GM21619 (cell line): ENCODE results near the gene TIAM1.

ENCODE experiments used
- ATAC-seq: cut with Tn5 transposase; IDR thresholded peaks from one replicate; pipeline ENCODE4 v1.9.1; 2021; ENCODE audit not compliant: unreplicated experiment

TIAM1 gene

GRCh38 chr21:31103571-31104265 lies 240.3 kb downstream of the TIAM1 start:
- no peak for ATAC-seq

DNA sequence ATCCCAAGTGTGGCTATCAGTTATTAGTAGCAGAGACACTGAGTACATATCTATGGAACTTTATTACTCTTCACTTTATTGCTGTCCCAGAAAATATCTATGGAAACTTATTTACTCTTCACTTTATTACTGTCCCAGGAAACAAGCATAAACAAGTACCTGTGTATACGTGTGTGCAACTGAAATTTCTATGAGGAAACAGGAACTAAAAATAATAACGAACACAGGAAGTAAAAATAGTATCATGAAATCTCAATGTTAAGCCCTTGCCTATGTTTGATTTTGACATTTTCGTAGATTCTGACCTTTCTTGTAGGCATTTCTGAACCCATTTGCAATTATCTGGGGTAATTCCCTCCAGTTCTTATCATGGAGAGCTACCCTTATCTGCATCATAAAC lies 240.9 kb downstream of the TIAM1 start:
- no peak for ATAC-seq

- ATAC-seq = no peak
Measured at GRCh38 chr21:31099122-31099521, 244.9 kb downstream of the TIAM1 start.

DNA sequence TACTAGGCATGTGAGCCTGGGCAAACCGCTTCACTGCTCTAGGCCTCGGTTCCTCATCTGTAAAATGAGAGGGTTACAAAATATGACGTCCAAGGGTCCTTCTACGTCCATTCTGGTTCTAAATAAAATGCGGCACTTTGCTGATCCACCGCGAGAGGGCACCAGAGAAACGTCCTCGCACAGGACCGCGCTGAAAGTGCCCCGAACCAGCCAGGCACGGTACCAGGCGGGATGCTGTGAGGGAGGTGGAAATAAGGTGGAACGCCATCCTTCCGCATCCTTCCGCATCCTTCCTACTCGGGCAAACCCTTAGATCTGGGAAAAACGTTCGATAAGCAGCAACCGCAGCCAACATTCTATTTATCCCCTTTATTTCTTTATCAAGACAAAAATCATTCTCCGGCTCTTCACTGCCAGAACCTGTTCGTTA lies 245.5 kb downstream of the TIAM1 start:
- ATAC-seq = peak; percentile 54

DNA sequence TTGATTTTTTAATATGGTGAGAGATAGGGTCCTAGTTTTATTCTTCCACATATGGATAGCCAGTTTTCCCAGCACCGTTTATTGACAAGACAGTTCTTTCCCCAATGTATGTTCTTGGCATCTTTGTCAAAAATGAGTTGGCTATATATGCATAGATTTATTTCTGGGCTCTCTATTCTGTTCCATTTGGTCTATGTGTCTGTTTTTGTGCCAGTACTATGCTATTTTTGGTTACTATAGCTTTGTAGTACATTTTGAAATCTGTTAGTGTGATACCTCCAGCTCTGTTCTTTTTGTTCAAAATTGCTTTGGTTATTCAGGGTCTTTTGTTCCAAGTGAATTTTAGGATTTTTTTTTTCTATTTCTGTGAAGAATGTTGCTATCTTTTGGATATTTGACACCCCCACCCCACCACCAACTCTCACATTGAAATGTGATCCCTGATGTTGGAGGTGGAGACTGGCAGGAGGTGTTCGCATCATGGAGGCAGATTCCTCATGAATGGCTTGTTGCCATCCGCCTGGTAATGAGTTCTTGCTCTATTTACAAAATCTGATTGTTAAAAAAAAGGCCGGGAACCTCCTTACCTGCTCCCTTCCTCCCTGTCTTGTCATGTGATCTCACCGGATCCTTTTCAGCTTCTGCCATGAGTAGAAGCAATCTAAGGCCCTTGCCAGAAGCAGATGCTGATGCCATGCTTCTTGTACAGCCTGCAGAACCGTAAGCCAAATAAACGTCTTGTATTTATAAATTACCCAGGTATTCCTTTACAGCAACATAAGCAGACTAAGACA lies 251.0 kb downstream of the TIAM1 start:
- no peak for ATAC-seq

DNA sequence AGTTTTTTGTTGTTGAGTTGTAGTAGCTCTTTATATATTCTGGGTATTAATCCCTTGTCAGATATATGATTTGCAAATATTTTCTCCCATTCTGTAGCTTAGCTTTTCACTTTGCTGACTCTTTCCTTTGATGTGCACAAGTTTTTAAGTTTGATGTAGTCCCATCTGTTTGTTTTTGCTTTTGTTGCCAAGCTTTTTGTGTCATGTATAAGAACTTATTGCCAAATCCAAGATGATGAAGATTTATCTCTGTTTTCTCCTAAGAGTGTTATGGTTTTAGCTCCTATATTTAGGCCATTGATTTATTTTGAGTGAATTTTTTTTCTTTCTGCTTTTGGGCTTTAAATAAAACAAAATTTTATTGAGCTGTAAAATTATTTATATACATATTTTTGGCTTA lies 253.7 kb downstream of the TIAM1 start:
- no peak for ATAC-seq

DNA sequence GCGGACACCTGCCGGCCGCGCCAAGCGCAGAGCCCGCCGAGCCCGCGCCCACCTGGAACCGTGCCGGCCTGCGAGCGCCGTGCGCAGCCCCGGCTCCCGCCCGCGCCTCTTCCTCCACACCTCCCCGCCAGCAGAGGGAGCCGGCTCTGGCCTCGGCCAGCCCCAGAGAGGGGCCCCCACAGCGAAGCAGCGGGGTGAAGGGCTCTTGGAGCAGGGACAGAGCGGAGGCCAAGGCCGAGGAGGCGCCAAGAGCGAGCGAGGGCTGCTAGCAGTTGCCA lies 255.6 kb downstream of the TIAM1 start:
- no peak for ATAC-seq

DNA sequence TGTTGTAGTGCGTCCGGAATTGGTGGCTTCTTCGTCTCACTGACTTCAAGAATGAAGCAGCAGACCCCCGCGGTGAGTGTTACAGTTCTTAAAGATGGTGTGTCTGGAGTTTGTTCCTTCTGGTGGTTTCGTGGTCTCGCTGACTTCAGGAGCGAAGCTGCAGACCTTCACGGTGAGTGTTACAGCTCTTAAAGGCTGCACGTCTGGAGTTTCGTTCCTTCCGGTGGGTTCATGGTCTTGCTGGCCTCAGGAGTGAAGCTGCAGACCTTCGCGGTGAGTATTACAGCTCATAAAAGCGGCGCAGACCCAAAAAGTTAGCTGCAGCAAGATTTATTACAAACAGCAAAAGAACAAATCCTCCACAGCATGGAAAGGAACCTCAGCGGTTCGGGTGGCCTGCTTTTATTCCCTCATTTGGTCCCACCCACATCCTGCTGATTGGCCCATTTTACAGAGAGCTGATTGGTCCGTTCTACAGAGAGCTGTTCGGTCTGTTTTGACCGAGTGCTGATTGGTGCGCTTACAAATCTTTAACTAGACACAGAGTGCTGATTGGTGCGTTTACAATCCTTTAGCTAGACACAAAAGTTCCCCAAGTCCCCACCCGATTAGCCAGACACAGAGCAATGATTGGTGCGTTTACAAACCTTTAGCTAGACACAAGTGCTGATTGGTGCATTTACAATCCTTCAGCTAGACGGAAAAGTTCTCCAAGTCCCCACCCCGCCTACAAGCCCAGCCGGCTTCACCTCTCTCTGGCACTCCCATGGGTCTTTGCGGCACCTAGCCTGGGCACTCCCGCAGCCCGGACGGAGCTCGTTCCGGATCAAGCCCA lies 256.2 kb downstream of the TIAM1 start:
- ATAC-seq = no peak

- ATAC-seq = no peak
Measured at GRCh38 chr21:31084689-31085088, 259.4 kb downstream of the TIAM1 start.

- peak; percentile 70 for ATAC-seq
Measured at GRCh38 chr21:31078796-31079195, 265.3 kb downstream of the TIAM1 start.

DNA sequence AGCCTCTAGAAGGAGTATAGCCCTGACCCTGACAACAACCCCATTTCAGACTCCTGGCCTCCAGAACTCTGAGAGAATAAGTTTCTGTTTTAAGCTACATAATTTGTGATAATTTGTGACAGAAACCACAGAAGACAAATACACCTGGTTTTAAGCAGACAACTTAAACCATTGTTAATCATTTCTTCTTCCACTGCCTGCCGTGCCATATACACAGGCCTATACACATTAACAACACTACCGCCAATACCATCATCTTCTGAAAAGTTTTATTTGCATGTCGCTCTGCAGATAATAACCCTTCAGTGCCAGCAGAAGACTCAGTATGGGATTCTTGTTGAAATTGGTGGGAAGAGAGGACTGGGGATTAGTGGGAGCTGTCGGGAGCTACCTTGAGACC lies 265.8 kb downstream of the TIAM1 start:
- no peak for ATAC-seq

GRCh38 chr21:31075848-31076247 lies 268.2 kb downstream of the TIAM1 start:
- ATAC-seq = no peak

GRCh38 chr21:31072533-31072932 lies 271.5 kb downstream of the TIAM1 start:
- no peak for ATAC-seq
